Activated T-cell treated with anti-CD3 and anti-CD28 coated beads, Interleukin-2, amount 50 U/mL, for 4 hours (primary cell): Measurements from ENCODE around the gene ZMIZ2. TPM values are rescaled to one million over a fixed set of nuclear protein-coding genes. Genes with fewer than 3 reads are reported as not detected.
"Not testable (repeated sequence)": the region's sequence is repeated elsewhere in the genome, so short reads cannot be mapped to it uniquely, and the experiment has no call there.

Source experiments
- ATAC-seq, 2 donors: fragments of 200-7000 bp; cut with Tn5 transposase; one replicate each; pipeline ENCODE4 v1.10.0; 2021
- DNase-seq: peaks from one replicate; pipeline ENCODE4 v3.0.0-alpha.2; 2020
- H3K27me3 Mint-ChIP-seq: one replicate; pipeline ENCODE4 v1.8.0; 2021; ENCODE audit warnings: low read depth, mixed read lengths
- H3K36me3 Mint-ChIP-seq: one replicate; pipeline ENCODE4 v1.8.0; 2022; ENCODE audit warnings: mixed read lengths; ENCODE audit not compliant: insufficient read depth
- H3K4me1 Mint-ChIP-seq: one replicate; pipeline ENCODE4 v1.8.0; 2021; ENCODE audit warnings: low read depth, mixed read lengths
- H3K4me3 Mint-ChIP-seq: one replicate; pipeline ENCODE4 v1.8.0; 2021; ENCODE audit warnings: mild to moderate bottlenecking, moderate library complexity, mixed read lengths
- H3K9me3 Mint-ChIP-seq: one replicate; pipeline ENCODE4 v1.8.0; 2021; ENCODE audit warnings: mixed read lengths
- total RNA-seq, 3 donors: library from RNA; stranded (reverse); gene quantifications; one replicate each; pipeline ENCODE4 v1.2.1, GENCODE V29; 2021

ZMIZ2 gene
- total RNA-seq, 3 donors from 2014 or later = 109 to 137 (median 118) TPM

GRCh38 chr7:44768628-44769371, 20.2 kb downstream of the ZMIZ2 start:
- no peaks in the 10 kb centered on the region for H3K9me3 Mint-ChIP-seq
- H3K36me3 Mint-ChIP-seq = peaks cover 19% of the 10 kb centered on the region
- no peaks in the 10 kb centered on the region for H3K27me3 Mint-ChIP-seq
- ATAC-seq = no peak
- no peak for DNase-seq
- H3K4me3 Mint-ChIP-seq = no peak overlapping the region
- peaks cover 47% of the 10 kb centered on the region for H3K4me1 Mint-ChIP-seq

DNA sequence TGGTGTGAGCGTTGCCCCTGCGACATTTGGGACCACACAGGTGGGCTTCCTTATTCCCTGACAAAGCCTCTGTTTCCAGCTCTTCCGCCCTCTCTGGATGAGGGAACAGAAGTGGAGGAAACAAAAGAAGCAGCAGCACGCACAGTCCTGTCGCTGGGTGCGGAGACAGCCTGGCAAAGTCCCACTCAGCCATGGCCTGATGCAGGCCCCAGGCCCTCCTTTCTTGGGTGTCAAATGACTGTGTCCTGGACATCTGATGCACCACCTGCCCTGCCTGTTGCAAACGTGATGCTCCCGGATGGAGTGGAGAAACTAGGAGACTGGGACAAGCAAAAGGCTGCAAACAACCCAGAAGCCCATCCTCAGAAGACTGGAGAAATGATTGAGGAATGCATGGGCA, 20.7 kb downstream of the ZMIZ2 start:
- Mint-ChIP-seq H3K27me3 (no peaks in the 10 kb centered on the region), H3K36me3 (peaks cover 17% of the 10 kb centered on the region), H3K4me3 (no peak overlapping the region), H3K9me3 (no peaks in the 10 kb centered on the region), H3K4me1 (peaks cover 47% of the 10 kb centered on the region)
- ATAC-seq = peak in 1 of 2 donors; percentile 6
- DNase-seq = no peak

DNA sequence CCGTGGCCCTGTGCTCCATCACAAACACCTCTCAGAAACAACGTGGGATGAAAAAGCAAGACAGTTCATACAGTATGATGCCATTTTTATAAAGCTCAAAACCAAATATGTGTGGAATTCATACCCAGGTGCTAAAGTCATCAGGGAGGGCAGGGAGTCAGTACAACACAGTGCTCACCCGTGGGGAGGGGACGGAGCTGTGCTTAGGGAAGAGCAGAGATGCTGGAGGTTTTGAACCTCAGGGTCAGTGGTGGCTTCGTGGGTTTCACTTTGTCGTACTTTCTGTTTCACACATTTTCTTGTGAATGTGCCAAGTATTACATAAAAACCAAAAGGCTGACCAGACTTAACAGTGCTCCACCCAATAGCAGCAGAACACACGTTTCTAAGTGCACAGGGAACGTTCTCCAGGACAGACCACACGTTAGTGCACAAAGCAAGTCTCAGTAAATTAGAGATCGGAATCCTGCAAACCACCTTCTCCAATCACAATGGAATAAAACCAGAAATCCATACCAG, 21.2 kb downstream of the ZMIZ2 start:
- H3K9me3 Mint-ChIP-seq = no peaks in the 10 kb centered on the region
- ATAC-seq = peak; percentile 41 to 53
- no peak overlapping the region for H3K4me3 Mint-ChIP-seq
- H3K4me1 Mint-ChIP-seq = peaks cover 47% of the 10 kb centered on the region
- peaks cover 15% of the 10 kb centered on the region for H3K36me3 Mint-ChIP-seq
- no peaks in the 10 kb centered on the region for H3K27me3 Mint-ChIP-seq
- no peak for DNase-seq

DNA sequence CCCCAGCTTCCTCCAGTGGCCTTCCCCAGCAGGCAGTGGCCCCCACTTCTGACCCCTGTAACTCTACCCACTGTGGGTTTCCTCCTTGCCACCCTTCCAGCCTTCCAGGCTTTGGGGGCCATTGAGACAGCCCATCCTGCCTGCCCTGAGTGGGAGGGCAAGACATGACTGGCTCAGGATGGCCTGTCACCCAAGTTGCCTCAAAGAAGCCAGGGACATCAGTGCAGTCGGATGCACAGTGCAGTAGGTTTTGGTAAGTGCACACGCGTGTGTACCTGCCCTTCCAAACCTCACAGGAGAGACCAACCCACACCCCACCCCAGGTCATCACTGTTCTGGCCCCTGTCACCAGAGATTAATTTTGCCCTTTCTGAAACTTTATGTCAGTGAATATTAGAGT, 22.7 kb downstream of the ZMIZ2 start:
- peaks cover 13% of the 10 kb centered on the region for H3K36me3 Mint-ChIP-seq
- H3K4me3 Mint-ChIP-seq = no peak overlapping the region
- H3K27me3 Mint-ChIP-seq = no peaks in the 10 kb centered on the region
- peaks cover 47% of the 10 kb centered on the region for H3K4me1 Mint-ChIP-seq
- ATAC-seq (no peak), DNase-seq (no peak)
- H3K9me3 Mint-ChIP-seq = no peaks in the 10 kb centered on the region

DNA sequence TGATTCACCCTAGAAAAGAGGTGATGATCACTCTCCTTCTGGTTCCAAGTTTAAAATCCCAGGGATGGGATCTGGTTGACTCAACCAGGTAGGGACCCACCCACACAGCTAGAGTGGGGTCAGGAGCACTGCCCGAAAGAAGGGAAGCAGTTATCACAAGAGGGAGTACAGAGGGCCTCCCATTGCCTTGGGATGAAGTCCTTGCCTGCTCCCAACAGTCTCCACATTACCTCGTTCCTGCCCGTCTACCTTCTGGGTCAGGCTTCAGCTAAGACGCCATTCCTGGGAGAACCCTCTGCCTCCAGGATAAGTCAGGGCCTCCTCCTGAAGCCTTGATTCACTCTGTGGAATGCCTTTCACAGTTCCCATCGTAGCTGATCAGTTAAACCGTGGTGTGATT, 23.8 kb downstream of the ZMIZ2 start:
- no peak for DNase-seq
- H3K9me3 Mint-ChIP-seq = no peaks in the 10 kb centered on the region

GRCh38 chr7:44772867-44773266, 24.2 kb downstream of the ZMIZ2 start:
- Mint-ChIP-seq H3K9me3 (no peaks in the 10 kb centered on the region), H3K27me3 (no peaks in the 10 kb centered on the region), H3K4me1 (peaks cover 38% of the 10 kb centered on the region), H3K36me3 (peaks cover 2% of the 10 kb centered on the region), H3K4me3 (no peak overlapping the region)
- no peak for ATAC-seq
- no peak for DNase-seq

More for the DNA sequence above, 23.8 kb downstream of the ZMIZ2 start:
- Mint-ChIP-seq H3K27me3 (no peaks in the 10 kb centered on the region), H3K4me3 (no peak overlapping the region), H3K4me1 (peaks cover 42% of the 10 kb centered on the region), H3K36me3 (peaks cover 6% of the 10 kb centered on the region)
- no peak for ATAC-seq

DNA sequence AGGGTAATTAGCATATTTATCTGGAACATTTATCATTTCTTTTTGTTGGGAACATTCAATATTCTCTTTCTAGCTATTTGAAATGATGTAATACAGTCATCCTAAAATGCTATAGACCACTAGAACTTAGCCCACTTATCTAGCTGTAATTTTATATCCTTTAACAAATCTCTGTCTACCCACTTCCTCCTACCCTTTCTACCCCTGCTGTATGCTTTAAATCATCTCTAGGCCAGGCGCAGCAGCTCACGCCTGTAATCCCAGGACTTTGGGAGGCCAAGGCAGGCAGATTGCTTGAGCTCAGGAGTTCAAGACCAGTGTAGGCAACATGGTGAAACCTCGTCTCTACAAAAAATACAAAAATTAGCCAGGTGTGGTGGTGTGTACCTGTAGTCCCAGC, 25.8 kb downstream of the ZMIZ2 start:
- H3K9me3 Mint-ChIP-seq, H3K36me3 Mint-ChIP-seq, ATAC-seq, H3K27me3 Mint-ChIP-seq, H3K4me3 Mint-ChIP-seq, DNase-seq: not testable (repeated sequence)
- H3K4me1 Mint-ChIP-seq = peaks cover 22% of the 10 kb centered on the region

- Mint-ChIP-seq H3K36me3 (no peaks in the 10 kb centered on the region), H3K4me3 (no peak overlapping the region), H3K27me3 (no peaks in the 10 kb centered on the region), H3K4me1 (peaks cover 11% of the 10 kb centered on the region), H3K9me3 (no peaks in the 10 kb centered on the region)
- no peak for ATAC-seq
- no peak for DNase-seq
Measured at GRCh38 chr7:44775383-44776107, 26.9 kb downstream of the ZMIZ2 start.

- no peak for DNase-seq
- Mint-ChIP-seq H3K9me3 (no peaks in the 10 kb centered on the region), H3K4me3 (no peak overlapping the region), H3K36me3 (no peaks in the 10 kb centered on the region), H3K4me1 (peaks cover 5% of the 10 kb centered on the region), H3K27me3 (no peaks in the 10 kb centered on the region)
- no peak for ATAC-seq
Measured at GRCh38 chr7:44776211-44776610, 27.6 kb downstream of the ZMIZ2 start.

DNA sequence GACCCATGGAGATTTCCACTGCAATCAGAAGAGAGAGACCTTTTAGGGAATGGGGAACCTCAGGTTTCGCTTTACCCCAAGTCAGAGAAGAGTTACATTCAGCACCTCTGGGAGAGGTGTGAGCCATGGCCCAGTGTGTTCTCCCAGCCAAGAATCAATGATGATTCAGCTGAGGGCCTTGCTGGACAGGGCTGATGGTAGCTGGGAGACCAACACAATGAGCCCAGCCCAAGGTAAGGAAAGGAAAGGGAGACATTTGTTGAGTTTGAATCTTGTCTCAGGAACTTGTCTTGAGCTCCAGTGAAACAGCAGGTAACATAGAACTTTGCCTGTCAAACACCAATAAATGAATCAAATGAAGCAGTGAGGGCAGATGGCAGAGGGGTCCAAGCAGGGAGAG, 33.8 kb downstream of the ZMIZ2 start:
- no peaks in the 10 kb centered on the region for H3K27me3 Mint-ChIP-seq
- H3K36me3 Mint-ChIP-seq = no peaks in the 10 kb centered on the region
- DNase-seq (no peak), ATAC-seq (no peak)
- H3K4me3 Mint-ChIP-seq = no peak overlapping the region
- H3K4me1 Mint-ChIP-seq = no peaks in the 10 kb centered on the region
- peaks cover 5% of the 10 kb centered on the region for H3K9me3 Mint-ChIP-seq

DNA sequence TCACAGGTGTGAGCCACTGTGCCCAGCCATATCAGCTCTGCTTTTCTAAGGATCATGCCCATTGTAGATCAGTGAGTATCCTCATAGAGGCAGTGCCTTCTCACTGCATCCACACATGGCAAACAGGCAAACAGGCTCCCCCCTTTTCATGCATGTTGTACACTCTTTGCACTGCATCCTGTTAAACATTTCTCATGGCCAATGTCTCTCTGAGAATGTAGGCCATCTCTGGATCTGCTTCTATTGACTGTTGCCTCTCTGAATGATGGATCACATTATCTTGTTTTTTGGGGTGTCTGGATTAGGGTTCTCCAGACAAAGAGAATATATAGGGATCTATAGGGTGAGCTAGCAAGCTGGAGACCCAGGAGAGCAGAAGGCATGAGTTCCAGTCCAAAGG, 34.8 kb downstream of the ZMIZ2 start:
- Mint-ChIP-seq H3K27me3 (no peaks in the 10 kb centered on the region), H3K36me3 (no peaks in the 10 kb centered on the region), H3K4me3 (no peak overlapping the region), H3K9me3 (peaks cover 5% of the 10 kb centered on the region), H3K4me1 (no peaks in the 10 kb centered on the region)
- ATAC-seq (no peak), DNase-seq (no peak)

GRCh38 chr7:44784364-44784763, 35.7 kb downstream of the ZMIZ2 start:
- DNase-seq = no peak
- Mint-ChIP-seq H3K27me3 (no peaks in the 10 kb centered on the region), H3K36me3 (no peaks in the 10 kb centered on the region), H3K9me3 (peaks cover 5% of the 10 kb centered on the region), H3K4me3 (no peak overlapping the region), H3K4me1 (no peaks in the 10 kb centered on the region)
- ATAC-seq = no peak

DNA sequence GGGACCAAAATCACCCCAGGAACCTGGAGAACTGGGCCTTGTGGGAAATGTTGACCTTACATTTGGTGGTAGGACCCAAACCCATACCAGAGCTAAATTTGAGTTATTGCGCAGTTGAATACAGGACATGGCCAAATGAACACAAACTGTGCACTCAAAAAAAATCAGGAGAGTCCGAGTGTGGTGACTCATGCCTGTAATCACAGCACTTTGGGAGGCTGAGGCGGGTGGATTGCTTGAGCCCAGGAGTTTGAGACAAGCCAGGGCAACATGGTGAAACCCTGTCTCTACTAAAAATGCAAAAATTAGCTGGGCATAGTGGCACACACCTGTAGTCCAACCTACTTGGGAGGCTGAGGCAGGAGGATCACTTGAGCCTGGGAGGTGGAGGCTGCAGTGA, 36.6 kb downstream of the ZMIZ2 start:
- not testable (repeated sequence) for H3K4me3 Mint-ChIP-seq, ATAC-seq, H3K36me3 Mint-ChIP-seq, DNase-seq, H3K9me3 Mint-ChIP-seq, H3K27me3 Mint-ChIP-seq, H3K4me1 Mint-ChIP-seq

GRCh38 chr7:44787041-44787440, 38.4 kb downstream of the ZMIZ2 start:
- no peak for DNase-seq
- Mint-ChIP-seq H3K27me3 (no peaks in the 10 kb centered on the region), H3K4me3 (no peak overlapping the region), H3K4me1 (no peaks in the 10 kb centered on the region), H3K9me3 (peaks cover 5% of the 10 kb centered on the region), H3K36me3 (no peaks in the 10 kb centered on the region)
- ATAC-seq = no peak

DNA sequence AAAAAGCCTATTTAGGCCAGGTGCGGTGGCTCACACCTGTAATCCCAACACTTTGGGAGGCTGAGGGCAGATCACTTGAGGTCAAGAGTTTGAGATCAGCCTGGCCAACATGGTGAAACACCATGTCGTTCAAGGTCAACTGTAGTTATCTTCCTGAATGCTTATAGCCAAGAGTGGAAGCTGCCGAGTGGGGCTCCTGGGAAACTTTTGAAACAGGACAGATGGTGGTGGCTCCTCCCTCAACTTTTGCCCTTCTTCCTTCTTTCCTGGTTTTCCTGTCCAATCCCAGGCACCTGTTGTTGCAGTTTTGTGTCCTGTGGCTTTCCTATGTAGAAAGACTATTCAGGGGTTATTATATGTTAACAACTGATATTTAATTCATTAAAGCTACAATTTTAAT, 39.1 kb downstream of the ZMIZ2 start:
- H3K27me3 Mint-ChIP-seq = no peaks in the 10 kb centered on the region
- no peaks in the 10 kb centered on the region for H3K4me1 Mint-ChIP-seq
- no peak for ATAC-seq
- no peak for DNase-seq
- no peaks in the 10 kb centered on the region for H3K36me3 Mint-ChIP-seq
- peaks cover 5% of the 10 kb centered on the region for H3K9me3 Mint-ChIP-seq
- no peak overlapping the region for H3K4me3 Mint-ChIP-seq
